ENCODE results near the gene CAMK1.

CAMK1 gene

DNA sequence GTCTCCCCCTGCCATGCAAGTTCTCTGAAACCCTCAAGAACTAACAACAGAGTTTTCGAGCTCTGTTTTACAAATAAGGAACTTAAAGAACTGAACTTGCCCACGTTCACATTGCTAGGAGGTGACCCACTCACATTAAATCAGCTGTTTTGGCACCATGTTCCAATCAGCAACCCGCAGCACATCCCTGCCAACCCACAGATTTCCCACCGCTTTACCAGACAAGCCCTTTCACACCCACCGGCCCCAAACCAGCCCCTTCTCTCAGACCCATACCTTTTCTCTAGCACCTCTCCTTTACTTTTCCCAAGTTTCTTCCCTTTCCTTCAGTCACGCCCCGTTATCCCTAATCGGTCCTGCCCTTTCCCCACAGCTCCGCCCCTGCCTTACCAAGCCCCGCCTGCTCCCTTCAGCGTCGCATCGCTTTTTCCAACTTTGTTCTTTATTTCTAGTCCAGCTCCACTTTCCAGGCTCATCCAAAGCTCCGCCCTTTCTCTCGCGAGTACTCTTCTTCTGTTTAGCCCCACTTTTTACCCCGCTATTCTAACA, 39.0 kb downstream of the CAMK1 start:
- Mint-ChIP-seq H3K36me3 (peaks cover 2% of the 10 kb centered on the region), H3K27me3 (no peaks in the 10 kb centered on the region), H3K4me3 (peak overlapping the region; percentile 99), H3K4me1 (peaks cover 35% of the 10 kb centered on the region), H3K27ac (peak overlapping the region; percentile 93), H3K9me3 (no peaks in the 10 kb centered on the region)
- ATAC-seq (ENCODE audit: low read depth) (peak; percentile 26), DNase-seq (ENCODE audit: low spot score in 2 of 2) (no peak)

GRCh38 chr3:9729419-9729818, 40.3 kb downstream of the CAMK1 start:
- H3K27me3 Mint-ChIP-seq, result no peaks in the 10 kb centered on the region
- no peak for ATAC-seq (ENCODE audit: low read depth)
- H3K4me3 Mint-ChIP-seq, result peak overlapping the region; percentile 6
- no peak overlapping the region for H3K27ac Mint-ChIP-seq
- no peaks in the 10 kb centered on the region for H3K36me3 Mint-ChIP-seq
- no peak for DNase-seq (ENCODE audit: low spot score in 2 of 2)
- H3K4me1 Mint-ChIP-seq, result peaks cover 35% of the 10 kb centered on the region
- no peaks in the 10 kb centered on the region for H3K9me3 Mint-ChIP-seq

DNA sequence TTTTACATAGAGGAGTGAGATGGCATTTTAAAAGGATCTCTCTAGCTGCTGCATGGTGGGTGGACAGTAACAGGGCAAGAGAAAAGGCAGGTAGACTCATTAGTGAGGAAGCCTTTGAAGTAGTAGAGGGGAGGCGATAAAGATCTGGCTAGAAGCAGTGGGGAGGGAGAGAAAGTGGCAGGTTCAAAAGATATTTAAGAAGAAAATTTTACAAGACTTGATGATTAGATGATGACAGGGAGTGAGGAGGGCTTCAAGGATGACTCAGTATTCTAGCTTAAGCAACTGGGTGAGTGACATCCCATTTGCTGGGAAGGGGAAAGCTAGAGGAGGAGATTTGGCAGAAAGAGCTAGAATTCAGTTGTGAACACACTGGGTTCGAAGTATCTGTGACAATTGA, 42.0 kb downstream of the CAMK1 start:
- no peak for ATAC-seq (ENCODE audit: low read depth)

DNA sequence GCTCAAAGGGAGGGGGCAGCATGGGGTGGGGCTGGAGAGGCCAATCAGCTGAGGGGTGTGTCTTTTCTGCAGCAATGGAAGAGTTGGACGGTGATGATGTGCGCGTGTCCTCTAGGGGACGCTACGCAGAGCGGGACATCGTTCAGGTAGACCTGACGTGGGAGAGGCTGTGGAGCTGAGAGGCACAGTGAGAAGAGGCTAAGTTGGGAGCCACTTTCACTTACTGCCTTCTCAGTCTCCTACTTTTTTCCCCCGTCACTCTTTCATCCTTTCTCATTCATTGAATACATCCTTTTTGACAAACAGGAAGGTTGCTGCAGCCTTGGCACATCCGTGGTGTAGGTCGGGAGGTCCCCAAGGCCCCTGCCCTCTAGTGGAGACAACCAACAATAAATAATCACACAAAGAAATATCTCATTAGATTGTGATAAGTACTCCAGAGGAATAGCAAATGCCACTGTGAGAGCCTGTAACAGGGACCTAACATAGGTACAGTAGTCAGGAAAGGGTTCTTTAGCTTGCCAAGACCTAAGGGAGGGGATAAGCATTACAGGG, 42.6 kb downstream of the CAMK1 start:
- Mint-ChIP-seq H3K9me3 (no peaks in the 10 kb centered on the region), H3K27ac (peak overlapping the region; percentile 10), H3K4me1 (peaks cover 21% of the 10 kb centered on the region)

More for the DNA sequence above, 42.0 kb downstream of the CAMK1 start:
- H3K9me3 Mint-ChIP-seq, result no peaks in the 10 kb centered on the region
- no peak overlapping the region for H3K27ac Mint-ChIP-seq
- H3K27me3 Mint-ChIP-seq, result peaks cover under 1% of the 10 kb centered on the region
- peaks cover 26% of the 10 kb centered on the region for H3K4me1 Mint-ChIP-seq
- H3K36me3 Mint-ChIP-seq, result no peaks in the 10 kb centered on the region
- no peak overlapping the region for H3K4me3 Mint-ChIP-seq
- DNase-seq (ENCODE audit: low spot score in 2 of 2), result no peak

DNA sequence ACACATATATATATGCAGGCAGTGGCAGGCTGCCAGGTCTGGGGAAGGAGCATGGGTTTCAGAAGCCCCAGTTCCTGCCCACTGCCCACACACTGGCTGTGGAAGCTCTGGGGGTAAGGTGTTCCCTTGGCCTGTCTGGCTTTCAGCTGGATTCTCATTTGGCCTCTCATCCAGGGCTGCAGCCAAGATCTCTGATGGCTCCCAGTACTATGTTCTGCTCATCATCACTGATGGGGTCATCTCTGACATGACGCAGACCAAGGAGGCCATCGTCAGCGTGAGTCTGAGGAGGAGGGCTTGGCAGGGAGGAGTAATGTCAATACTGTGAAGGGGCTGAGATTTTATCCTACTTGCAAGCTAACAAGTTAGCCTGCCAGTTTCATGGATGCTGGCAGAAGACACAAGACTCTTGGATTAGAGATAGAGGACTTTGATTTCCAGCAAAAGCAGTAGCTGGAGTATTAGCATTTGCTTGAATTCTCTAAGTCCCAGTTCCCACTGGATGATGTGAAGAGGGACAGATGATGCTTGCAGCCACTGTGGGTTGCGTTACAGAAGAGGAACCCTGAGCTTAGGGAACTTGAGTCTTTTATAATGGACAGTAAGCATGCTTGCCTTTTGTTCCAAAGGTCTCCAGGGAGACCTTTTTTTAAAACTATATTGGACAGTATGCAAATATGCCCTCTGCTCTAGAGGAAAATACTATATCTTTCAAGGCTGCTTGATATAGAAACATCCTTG, 43.8 kb downstream of the CAMK1 start:
- Mint-ChIP-seq H3K9me3 (no peaks in the 10 kb centered on the region), H3K27me3 (peaks cover 1% of the 10 kb centered on the region), H3K36me3 (no peaks in the 10 kb centered on the region), H3K4me1 (peaks cover 24% of the 10 kb centered on the region), H3K27ac (no peak overlapping the region), H3K4me3 (no peak overlapping the region)
- no peak for DNase-seq (ENCODE audit: low spot score in 2 of 2)
- ATAC-seq (ENCODE audit: low read depth), result no peak

More for the DNA sequence above, 42.6 kb downstream of the CAMK1 start:
- Mint-ChIP-seq H3K27me3 (peaks cover 1% of the 10 kb centered on the region), H3K4me3 (peak overlapping the region; percentile 71), H3K36me3 (no peaks in the 10 kb centered on the region)
- peak; percentile 35 to 52 for DNase-seq (ENCODE audit: low spot score in 2 of 2)
- ATAC-seq (ENCODE audit: low read depth), result peak; percentile 26

DNA sequence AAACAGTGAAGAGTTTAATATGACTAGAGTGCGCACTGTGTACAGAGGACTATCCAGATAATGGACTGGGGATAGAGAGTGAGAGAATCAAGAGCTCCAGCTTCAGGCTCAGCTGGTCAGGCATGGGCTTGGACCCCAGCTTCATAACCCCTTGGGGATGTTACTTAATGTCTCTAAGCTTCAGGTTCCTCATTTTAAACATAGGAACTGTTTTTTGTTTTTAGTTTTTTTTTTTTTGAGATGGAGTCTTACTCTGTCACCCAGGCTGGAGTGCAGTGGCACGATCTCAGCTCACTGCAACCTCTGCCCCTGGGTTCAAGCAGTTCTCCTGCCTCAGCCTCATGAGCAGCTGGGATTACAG, 48.1 kb downstream of the CAMK1 start:
- no peaks in the 10 kb centered on the region for H3K9me3 Mint-ChIP-seq
- H3K27ac Mint-ChIP-seq, result no peak overlapping the region
- H3K4me3 Mint-ChIP-seq, result no peak overlapping the region
- ATAC-seq (ENCODE audit: low read depth), result peak; percentile 55
- peaks cover 4% of the 10 kb centered on the region for H3K4me1 Mint-ChIP-seq
- no peak for DNase-seq (ENCODE audit: low spot score in 2 of 2)
- no peaks in the 10 kb centered on the region for H3K36me3 Mint-ChIP-seq
- H3K27me3 Mint-ChIP-seq, result peaks cover 8% of the 10 kb centered on the region

GRCh38 chr3:9721015-9721699, 48.6 kb downstream of the CAMK1 start:
- Mint-ChIP-seq H3K4me1 (peaks cover 4% of the 10 kb centered on the region), H3K27ac (no peak overlapping the region), H3K4me3 (no peak overlapping the region), H3K27me3 (peaks cover 8% of the 10 kb centered on the region), H3K36me3 (no peaks in the 10 kb centered on the region), H3K9me3 (no peaks in the 10 kb centered on the region)
- no peak for DNase-seq (ENCODE audit: low spot score in 2 of 2)
- ATAC-seq (ENCODE audit: low read depth), result peak; percentile 39

DNA sequence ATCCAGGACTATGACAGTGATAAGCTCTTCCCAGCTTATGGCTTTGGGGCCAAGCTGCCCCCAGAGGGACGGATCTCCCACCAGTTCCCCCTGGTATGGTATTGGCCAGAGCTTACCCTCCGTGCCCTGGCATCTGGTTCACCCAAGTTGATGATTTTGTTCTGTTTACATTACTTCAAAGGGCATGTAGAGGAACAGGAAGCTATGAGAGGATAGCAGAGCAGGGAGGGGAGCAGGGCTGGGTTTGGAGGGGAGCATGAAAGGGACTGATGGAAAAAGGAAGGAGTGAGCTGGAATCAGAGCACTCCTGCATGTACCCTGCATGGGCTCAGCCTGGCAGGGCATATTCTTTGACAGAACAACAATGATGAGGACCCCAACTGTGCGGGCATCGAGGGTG, 51.6 kb downstream of the CAMK1 start:
- Mint-ChIP-seq H3K27me3 (peaks cover 12% of the 10 kb centered on the region), H3K36me3 (peaks cover 3% of the 10 kb centered on the region), H3K4me1 (peaks cover 4% of the 10 kb centered on the region), H3K27ac (no peak overlapping the region), H3K4me3 (no peak overlapping the region), H3K9me3 (no peaks in the 10 kb centered on the region)
- DNase-seq (ENCODE audit: low spot score in 2 of 2), result no peak
- ATAC-seq (ENCODE audit: low read depth), result no peak

DNA sequence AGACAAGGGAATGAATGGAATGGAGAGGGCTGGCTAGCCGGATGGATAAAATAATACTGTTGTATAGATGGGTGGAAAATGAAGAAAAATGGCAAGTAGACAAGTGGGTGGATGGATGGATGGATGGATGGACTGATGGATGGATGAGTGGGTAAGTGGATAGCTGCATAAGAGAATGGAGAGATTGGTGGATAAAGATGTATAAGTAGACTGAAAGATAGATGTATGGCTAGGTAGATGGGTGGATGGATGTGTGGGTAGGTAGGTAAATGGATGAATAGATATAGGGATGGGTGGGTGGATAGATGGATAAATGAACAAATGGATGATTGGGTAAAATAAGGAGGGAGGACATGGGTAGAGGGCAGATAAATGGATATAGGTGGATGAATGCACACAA, 52.2 kb downstream of the CAMK1 start:
- H3K27me3 Mint-ChIP-seq, result peaks cover 13% of the 10 kb centered on the region
- H3K4me1 Mint-ChIP-seq, result peaks cover 4% of the 10 kb centered on the region
- ATAC-seq (ENCODE audit: low read depth) (no peak), DNase-seq (ENCODE audit: low spot score in 2 of 2) (no peak)
- H3K27ac Mint-ChIP-seq, result no peak overlapping the region
- H3K9me3 Mint-ChIP-seq, result no peaks in the 10 kb centered on the region
- peaks cover 4% of the 10 kb centered on the region for H3K36me3 Mint-ChIP-seq
- H3K4me3 Mint-ChIP-seq, result no peak overlapping the region

GRCh38 chr3:9716801-9717555, 52.8 kb downstream of the CAMK1 start:
- DNase-seq (ENCODE audit: low spot score in 2 of 2) (no peak), ATAC-seq (ENCODE audit: low read depth) (no peak)
- H3K27me3 Mint-ChIP-seq, result peaks cover 13% of the 10 kb centered on the region
- no peaks in the 10 kb centered on the region for H3K9me3 Mint-ChIP-seq
- no peak overlapping the region for H3K4me3 Mint-ChIP-seq
- peaks cover 4% of the 10 kb centered on the region for H3K36me3 Mint-ChIP-seq
- H3K4me1 Mint-ChIP-seq, result peaks cover 4% of the 10 kb centered on the region
- no peak overlapping the region for H3K27ac Mint-ChIP-seq

DNA sequence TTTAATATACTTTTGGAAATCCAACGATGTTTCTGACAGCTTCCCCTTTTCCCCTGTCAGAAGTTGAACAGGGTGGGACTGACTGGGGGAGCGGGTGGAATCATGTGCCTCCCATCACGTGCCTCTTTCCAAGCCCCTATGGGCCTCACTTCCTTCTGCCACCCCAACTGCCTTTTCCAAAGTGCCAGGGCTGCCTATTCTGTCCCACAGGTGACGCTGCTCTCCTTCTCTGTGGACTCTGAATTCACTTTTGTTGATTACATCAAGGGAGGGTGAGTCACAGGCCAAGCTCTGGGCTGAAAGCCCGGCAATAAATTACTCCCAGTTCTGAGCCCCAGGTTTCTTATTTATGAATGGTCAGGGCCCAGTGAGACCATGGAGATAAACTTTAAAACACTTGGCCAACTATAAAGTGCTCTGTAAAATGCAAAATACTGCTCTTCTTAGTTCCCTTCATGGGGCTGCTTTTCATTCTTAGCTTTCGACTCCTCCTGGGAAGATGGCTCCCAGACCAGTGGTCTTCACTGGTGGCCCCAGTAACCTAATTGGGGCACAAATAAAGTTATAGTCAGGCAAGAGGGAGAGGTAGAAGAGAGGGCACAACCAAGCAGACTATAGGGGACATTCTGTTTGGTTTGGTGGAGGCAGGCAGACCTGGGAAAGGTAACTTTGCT, 53.8 kb downstream of the CAMK1 start:
- Mint-ChIP-seq H3K27me3 (peaks cover 13% of the 10 kb centered on the region), H3K4me1 (no peaks in the 10 kb centered on the region), H3K27ac (no peak overlapping the region), H3K36me3 (peaks cover 4% of the 10 kb centered on the region), H3K4me3 (no peak overlapping the region), H3K9me3 (no peaks in the 10 kb centered on the region)
- DNase-seq (ENCODE audit: low spot score in 2 of 2) (no peak), ATAC-seq (ENCODE audit: low read depth) (no peak)

DNA sequence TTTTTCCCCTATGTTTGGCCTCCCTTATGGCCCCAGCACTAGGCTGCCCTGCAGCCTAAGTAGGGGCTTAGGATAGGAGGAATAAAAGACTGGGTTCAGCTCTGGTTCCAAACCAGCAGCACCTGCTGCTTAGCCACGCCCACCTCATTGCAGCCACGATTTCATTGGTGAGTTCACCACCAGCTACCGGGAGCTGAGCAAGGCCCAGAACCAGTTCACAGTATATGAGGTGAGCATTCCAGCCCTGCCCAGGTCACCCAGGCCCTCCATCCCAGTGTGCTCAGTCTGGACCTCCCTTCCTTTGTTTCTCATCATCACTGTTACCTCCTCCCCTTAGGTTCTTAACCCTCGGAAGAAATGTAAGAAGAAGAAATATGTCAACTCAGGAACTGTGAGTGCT, 54.6 kb downstream of the CAMK1 start:
- no peaks in the 10 kb centered on the region for H3K4me1 Mint-ChIP-seq
- no peaks in the 10 kb centered on the region for H3K9me3 Mint-ChIP-seq
- H3K27ac Mint-ChIP-seq, result no peak overlapping the region
- H3K27me3 Mint-ChIP-seq, result peaks cover 13% of the 10 kb centered on the region
- ATAC-seq (ENCODE audit: low read depth) (no peak), DNase-seq (ENCODE audit: low spot score in 2 of 2) (no peak)
- no peak overlapping the region for H3K4me3 Mint-ChIP-seq
- H3K36me3 Mint-ChIP-seq, result peaks cover 4% of the 10 kb centered on the region

- Mint-ChIP-seq H3K27me3 (peaks cover 13% of the 10 kb centered on the region), H3K36me3 (peaks cover 7% of the 10 kb centered on the region), H3K4me3 (no peak overlapping the region), H3K27ac (no peak overlapping the region), H3K9me3 (no peaks in the 10 kb centered on the region), H3K4me1 (no peaks in the 10 kb centered on the region)
- DNase-seq (ENCODE audit: low spot score in 2 of 2) (no peak), ATAC-seq (ENCODE audit: low read depth) (no peak)
Observed at GRCh38 chr3:9713142-9713541, 56.6 kb downstream of the CAMK1 start.
